Measurements from ENCODE around the gene TSPAN32.

The TSPAN32 gene

DNA sequence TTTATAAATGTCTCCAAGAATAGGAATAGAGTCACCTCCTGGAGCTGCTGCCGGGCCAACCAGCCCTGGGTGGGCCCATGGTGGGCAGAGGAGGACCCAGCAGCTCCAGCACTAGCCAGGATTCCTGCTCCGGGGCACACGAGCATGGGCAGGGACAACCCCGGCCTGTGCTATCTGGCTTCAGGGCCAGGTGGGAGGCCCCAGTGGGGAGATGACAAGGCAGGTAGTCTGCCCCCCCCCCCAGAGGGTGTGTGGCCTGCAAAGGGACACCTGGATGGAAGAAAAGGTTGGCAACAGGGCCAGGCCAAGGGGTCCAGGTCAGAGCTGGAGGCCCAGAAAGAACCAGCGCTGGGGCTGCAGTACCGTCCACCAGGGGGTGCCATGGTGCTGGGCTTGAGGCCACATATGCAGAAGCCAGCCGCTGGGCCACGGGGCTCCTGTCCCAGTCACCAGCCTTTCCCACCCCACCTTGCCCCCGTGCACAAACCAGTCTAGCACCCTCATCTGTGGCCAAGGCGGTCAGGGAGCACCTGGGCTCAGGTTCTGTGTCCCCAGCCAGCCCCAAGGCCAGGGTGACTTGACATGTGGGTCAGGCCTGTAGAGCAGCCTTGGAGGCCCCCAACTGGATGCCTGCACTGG is 3.4 kb downstream of the TSPAN32 start:
- DNase-seq = peak; percentile 38

DNA sequence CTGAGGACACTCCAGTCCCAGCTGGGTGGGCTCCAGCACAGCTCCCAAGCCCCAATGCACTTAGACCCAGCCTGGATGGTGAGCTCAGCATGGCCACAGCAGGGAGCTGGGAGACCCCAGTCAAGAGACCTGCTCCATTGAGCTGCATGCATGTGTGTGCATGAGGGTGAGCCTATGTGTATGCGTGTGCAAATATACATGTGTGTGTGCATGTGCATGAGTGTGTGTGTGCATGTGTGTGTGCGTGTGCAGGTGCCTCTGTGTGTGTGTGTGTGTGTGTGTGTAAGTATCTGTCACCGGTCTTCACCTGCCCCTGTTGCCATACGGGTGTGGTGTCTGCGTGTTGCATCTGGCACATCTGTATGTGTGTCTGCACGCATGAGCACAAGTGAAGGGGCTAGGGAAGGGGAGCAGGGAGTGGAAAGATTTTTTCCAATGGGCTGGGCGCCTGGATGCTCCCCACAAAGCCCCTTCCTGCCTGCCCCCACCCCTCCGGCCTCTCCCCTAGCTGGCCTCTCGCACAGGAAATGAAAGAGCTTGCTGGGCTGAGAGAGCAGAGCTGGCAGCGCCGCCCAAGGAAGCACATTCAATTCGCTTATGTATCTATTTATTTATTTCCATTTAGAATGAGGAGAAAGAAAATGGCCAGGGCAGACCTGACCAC is 4.1 kb downstream of the TSPAN32 start:
- no peak for DNase-seq

DNA sequence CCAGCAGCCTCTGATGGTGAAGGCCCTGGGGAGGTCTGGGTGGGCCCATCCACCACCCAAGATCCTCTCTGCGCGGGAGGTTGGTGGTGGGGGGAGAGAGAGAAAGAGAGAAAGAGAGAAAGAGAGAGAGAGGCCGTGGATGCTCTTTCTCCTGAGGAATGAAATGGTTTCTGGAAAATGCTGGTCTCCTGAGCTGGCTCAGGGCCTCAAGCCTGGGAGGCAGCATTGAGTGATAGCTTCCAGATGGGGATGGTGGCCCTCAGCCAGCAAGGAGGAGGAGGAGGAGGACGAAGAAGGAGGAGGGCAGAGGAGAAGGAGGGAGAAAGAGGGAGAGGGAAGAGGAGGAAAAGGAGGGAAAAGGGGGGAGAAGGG is 4.6 kb downstream of the TSPAN32 start:
- no peak for DNase-seq

DNA sequence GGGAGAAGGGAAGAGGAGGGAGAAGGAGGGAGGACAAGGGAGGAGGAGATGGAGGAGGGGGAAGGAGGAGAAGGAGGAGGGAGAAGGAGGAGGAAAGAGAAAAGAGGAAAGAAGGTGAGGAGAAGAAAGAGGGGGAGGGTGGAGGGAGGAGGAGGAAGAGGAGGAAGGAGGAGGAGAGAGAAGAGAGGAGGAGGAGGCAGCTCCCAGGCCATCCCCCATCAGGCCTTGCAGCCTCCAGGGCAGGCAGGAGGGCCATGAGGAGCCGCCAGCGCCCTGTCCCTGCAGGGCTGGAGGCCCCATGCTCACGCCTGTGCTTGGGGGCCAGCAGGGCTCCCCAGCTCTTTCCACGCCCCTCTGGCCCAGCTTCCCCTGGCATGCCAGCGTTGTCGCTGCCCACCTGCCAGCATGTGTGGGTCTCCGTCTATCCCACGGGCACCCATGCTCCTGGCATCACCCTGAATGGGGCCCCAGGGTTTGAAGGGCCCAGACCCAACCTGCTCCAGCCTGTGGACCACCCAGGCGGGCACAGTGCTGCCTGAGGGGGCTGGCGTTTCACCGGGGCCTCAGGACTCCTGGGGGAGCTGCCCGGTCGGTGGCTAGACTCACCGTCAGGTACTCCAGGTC is 5.2 kb downstream of the TSPAN32 start:
- DNase-seq = no peak

DNA sequence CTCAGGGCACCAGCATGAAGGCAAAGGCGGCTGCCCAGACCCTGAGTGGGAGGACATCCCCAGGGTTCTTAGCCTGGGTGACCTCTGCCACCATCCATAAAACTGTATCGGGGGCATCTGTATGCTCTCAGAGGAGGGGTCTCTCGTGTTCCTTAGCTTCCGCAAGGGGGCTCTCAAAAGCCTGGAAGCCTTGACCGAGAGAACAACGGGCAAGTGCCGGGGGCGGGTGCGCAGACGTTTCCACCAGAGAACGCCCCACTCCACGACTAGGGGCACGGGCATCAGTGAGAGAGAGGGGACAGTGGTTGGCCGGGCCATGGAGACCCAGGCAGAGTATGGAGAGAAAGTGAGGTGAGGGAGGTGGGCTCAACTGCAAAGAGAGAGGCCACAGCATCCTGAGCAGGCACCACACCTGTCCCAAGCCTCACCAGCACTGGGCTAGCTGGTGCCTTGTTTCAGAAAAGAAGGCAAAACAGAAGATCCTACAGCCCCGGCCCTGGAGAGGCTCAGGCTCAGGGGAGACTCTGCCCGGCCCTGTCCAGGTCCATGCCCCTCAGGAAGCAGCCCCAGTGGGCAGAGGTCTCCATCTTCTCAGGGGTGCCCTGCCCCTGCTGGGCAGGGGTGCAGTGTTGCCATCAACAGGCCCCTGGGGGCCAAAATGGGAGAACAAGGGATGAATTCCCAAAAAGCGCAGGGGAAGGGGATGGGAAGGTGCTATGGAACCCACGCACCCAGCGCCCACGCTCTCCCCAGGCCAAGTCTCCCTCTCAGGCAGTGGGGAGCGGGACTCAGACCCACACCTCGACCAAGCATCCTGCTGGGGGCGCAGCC is 5.9 kb downstream of the TSPAN32 start:
- no peak for DNase-seq

DNA sequence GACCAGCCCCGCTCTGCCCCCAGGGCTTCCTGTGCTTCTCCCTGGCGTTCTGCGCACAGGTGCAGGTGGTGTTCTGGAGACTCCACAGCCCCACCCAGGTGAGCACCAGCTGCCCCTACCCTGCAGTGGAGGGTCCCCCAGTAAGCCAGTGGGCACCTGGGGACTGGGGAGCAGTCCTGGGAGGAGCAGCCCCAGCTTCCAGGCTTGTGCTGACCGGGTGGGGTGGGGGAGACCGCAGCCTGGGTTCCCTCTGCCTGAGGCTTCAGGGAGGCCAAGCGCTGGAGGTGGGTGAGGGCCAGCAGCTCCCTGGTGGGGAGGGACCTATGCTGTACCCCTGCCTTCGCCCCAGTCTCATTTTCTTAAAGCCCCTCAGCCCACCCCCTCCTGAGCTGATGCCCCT is 6.9 kb downstream of the TSPAN32 start:
- no peak for DNase-seq

DNA sequence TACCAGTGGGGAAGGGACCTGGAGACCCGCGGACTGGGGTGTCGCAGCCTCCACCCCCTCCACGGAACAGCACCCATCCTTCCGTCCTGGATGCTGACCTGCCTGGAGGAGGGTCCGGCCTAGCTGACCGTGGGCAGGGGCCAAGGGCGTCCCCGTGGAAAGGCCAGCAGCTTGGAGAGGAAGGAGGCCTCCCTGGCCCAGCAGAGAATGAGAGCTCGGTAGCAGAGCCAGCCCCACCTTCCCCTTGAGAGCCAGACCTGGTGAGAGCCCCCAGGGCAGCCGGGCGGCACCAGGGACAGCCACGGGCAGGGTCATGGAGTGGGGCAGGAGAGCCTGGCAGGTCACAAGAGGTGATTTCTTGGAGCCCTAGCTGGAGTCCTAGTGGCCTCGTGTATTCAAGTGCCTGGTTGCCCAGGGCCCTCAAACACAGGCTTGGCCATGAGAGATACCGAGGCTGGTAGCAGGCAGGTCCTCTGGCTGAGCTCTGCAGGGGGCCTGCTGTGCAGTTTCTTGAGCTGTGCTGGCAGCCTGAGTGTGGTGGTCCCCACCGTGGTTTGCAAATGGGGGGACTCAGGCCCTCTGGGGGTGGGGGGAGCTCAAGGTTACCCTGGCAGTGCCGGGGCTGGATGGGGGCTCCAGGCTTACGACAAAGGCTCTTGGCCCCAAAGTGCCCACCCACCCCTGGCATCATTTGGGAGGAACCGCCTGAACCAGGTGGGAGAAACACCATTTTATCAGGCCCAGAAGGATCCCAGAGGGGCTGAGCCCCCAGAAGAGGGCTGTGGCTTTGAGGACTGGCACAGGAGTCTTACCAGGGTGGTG is 7.6 kb downstream of the TSPAN32 start:
- no peak for DNase-seq

DNA sequence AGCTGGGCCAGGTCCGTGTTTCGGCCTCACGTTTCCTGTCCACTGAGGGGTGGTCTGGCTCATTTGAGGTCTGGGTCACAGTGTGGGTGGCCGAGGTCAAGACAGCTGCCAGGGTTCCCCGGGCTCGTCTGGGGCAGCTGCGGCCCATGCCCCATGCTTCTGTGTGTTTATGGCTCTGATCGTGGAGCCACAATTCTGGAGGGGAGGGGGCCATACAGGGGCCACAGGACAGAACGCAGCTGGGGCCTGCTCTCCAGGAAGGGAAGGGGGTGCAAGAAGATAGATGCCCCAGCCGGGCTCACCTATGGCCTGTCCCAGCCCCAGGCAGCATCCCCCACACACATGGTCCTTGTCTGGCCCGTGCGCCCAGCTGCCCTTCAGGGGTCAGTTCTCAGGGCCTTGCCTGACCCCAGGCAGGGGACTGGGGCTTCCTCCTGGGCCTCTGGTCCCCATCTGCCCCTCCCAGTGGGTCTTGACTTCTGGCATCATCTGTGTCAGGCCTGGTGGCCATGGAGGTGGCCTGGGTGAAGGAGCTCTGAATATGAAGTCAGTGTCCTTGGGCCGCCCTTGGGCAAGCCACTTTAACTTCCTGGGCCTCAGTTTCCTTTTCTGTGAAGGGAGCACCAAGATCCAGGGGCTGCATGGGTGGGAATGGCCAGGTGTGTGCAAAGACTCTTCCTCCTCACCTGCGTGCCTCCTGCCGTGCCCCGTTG is 8.4 kb downstream of the TSPAN32 start:
- DNase-seq = no peak

DNA sequence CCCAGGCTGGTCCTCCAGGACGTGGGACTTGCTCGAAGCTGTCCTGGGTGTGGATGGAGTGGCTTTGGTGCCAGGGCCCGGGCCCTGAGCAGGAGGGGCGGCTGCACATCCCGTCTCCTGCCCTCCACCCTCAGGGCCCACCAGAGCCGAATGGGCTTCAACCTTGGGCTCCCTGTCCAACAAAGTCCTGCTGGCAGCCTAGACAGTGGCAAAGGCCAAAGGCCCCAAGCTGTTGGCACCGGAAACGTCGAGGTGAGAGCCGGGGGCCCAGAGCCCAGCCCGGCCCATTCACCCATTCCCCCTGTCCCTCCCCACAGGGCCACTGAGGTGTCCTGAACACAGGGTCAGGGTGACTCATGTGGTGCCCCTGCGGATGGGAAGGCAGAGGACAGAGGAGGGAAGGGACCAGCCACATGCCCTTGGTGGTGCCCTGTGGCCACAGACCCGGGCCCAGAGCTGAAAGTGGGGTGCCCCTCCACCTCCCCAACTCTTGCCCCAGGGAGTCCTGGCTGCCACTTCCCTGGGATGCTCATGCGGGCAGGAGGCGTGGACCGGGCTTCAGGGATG is 9.1 kb downstream of the TSPAN32 start:
- no peak for DNase-seq

DNA sequence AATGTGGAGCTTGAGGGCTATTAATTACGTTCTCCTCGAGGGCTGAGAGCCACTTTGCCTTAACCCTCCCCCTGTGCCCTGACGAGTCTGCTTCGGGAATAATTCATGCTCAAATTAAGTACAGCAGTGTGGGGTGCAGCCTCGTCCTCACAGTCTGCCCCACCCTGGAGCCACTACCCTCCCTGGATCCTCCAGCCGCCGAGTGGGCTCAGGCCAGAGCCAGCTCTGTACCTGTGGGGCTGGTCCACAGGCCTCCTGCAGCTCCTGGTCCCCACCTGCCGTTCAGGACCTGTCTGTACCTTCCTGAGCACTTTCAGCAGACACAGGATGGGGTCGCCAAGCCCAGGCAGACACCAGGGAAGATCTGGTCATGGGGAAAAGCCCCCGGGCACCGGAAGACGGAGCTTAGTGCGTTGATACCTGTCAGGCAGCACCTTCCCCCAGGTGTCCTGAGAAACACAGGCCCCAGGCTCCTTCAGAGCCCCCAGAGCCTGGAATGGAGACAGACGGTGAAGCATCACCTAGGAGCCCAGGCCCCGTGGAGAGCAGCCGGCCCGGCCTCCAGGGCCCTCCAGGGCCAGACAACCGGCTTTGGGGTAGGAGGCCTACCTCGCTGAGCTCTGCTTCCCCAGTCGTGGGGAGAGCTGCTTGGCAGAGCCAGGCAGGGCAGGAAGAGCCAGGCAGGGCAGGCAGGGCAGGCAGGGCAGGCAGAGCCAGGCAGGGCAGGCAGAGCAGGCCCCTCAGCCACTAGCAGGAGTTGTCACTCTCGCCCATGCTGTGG is 9.7 kb downstream of the TSPAN32 start:
- DNase-seq = no peak

DNA sequence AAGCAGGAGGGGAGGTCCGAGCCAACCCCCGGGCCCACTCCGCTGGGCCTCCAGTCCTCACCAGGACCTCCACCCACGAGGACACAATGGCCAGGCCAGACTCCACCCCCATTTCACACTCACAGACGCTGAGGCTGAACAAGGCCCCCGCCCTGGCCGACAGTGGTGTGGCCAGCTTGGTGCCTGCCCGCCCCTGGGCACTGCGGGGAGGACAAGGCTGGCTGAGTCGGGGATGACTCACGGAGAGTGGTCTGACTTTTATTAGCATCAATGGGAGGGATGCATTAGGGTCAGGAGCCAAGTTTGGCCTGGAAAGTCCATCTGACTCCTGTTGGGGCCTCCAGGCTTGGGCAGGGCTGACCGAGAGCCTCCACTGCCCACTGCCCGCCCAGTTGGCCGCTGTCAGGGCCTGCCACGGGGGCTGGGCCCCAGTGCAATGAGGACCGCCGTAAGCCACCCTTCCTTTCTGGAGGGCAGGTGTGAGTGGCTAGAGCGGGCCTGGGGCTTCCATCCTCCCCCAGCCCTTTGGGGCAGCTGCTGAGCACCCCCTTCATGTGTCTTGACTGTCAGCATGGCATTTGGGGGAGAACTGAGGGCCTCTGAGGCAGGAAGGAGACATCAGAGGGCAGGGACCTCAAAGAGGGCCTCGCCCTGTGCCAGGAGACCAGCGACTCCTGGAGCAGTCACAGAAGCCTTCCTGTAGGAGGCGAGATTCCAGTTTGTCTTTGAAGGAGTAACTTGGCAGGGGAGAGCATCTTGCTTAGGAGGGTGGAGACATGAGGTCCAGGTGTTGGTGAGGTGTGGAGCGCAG is 10.6 kb downstream of the TSPAN32 start:
- no peak for DNase-seq

DNA sequence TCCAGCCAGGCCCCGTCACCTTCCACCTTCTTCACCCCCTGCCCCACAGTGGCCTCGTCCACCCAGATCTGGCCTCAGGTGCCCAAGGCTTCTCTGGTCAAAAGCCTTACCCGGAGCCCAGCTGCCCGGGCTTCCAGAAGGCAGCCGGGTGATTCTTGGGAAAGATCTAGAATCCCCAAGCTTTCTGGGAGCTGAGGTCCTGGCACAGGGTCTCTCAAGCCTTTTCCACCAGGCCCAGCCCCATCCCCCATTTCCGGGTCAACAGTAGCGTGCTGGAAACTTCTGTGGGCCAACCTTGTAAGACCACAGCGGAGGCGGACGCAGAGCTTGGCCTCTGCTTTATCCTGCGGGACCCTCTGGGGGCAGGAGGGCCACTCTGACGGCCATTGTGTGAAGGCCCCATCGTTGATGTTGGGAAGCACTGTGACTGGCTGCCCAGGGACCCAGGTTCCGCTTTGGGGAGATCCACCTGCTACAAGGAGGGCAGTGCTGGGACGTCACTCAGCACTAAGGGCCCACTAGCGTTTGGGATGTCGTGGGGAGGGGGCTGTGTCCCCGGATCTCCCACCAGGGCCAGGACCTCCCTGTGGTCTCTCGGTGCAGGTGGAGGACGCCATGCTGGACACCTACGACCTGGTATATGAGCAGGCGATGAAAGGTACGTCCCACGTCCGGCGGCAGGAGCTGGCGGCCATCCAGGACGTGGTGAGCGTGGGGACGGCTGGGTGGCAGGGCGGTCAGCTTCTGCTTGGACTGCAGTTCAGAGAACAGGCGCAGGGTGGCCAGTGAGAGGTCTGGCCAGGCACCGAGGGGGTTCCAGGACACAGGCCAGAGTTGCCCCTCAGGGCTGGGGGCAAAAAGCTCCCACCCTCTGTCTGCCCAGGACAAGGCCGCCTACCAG is 11.5 kb downstream of the TSPAN32 start:
- DNase-seq = no peak

DNA sequence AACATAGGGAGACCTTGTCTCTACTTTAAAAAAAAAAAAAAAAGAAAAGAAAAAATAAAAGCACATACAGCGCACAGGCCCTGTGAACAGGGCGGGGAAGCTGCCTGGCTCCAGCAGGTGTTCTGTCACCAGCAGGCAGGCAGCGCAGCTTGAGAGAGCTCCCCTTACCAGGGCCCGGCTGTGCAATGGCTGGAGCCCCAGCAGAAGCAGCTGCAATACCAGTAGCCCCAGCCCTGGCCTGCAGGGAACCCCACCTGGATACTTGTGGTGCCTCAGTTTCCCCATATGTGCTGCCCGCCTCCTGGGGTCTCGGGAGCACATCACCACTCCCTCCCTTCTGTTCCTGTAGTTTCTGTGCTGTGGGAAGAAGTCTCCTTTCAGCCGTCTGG is 12.3 kb downstream of the TSPAN32 start:
- no peak for DNase-seq

DNA sequence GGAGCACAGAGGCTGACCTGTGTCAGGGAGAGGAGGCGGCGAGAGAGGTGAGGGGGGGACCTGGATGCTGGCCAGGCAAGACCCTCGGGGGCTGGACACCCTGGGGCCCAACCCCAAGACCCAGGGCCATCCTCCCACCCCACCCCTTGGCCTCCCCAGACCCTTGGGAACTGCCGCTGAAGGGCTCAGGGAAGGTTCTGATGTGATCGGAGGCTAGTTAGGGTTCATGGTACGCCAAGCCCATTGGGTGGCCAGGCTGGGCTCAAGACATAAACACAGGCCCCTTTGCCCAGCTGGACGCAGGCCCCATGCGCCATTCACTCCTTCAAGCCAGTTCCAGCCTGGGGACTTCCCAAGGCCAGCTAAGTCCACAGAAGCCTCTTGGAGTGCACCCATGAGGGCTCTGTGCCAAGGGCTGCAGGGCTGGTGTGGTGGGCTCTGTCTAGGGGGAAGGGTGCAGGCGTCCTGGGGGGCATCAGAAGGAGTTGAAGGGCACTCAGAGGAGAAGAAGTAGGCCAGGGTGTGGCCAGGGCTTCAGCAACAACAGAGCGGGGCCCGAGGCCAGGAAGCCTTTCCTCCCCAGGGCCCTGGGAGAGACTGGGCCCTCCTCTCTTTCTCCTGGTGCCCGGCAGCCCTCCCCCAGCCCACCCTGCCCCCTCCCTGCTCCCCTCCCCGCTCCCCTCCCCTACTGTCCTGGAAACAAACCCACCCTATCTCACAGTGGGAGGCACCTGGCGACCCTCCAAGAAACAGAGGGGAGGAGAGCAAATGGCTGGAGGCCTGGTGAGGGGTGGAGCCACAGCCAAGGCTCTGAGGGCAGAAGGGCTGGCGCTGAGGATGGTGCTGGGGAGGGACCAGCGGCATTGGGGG is 12.9 kb downstream of the TSPAN32 start:
- peak; percentile 13 for DNase-seq

DNA sequence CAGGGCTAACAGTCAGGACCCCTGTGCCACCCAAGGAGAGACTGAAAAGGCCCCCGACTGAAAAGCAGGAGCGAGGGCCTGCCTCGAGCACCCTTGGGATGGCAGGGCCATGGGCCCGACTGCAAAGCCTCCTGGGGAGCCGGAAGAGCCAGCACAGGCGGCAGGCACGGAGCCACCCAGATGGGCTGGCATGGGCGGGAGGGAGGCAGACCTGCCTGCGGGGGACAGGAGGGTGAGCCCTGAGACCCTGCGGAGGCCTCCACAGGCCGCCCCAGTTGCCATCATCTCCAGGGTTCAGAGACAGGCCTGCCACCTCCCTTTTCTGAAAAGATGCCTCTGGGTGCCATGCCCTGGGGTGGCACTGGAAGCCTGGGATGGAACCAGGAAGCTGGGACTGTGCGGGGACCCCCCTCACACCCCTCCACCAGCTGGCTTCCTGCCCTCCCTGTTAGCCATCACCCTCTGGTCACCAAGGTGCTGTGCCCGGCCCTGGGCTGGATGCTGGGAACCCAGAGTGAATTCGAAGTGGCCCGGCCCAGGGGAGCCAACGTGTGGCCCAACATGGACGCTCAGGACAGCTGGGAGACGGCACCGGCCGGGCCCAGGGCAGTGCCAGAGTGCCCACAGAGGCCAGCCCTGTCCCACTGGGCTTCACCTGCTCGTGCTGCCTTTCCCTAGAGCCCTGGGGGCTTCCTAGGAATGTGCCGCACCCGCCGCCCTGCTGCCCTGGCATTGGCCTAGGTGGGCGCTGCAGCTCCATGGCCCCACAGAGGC is 13.8 kb downstream of the TSPAN32 start:
- no peak for DNase-seq

DNA sequence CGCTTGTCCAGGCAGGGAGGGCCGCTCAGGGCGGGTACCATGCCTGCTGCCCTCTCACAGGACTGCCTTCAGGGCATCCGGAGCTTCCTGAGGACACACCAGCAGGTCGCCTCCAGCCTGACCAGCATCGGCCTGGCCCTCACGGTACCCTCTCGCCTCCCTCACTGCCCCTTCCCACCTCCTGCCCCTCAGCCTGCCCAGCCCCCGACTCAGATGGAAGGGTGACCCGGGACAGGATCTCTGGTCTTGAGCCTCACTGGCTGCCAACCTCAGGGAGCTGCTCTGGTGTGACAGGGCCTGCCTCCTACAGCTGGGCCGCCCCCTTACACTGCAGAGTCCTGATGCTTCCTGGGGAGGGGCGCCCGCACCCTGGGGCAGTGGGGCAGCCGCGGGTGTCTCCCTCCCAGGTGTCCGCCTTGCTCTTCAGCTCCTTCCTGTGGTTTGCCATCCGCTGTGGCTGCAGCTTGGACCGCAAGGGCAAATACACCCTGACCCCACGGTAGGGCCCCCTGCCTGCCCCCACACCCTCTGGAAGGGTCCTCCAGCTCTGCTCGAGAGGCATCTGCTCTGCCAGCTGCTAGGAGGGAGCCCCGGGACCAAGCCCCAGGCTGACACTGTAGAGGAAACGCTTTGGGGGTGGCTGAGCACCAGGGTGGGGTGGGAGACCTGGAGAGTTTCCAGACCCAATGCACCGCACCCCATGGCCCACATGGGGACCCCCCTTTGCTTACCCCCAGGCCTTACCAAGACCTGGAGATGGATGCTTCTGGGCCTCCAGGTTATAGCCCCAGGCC is 14.6 kb downstream of the TSPAN32 start:
- no peak for DNase-seq

DNA sequence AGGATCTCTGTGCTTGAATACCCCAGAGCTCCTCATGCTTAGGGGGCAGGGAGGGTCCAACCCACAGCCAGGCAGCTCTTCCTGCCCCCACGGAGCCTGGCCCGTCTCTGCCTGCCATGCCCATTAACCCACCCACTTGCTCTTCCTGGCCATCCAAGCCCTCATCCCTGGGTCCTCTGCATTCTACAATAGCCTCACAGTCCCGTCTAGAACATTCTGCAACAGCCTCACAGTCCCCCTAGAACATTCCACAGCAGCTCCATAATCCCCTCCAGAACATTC is 15.1 kb downstream of the TSPAN32 start:
- no peak for DNase-seq

All from NCI-H1436 (cell line).